Brain pericyte (primary cell): ENCODE measurements around the gene ATP6V0A1.
"Not testable (repeated sequence)": the region's sequence is repeated elsewhere in the genome, so short reads cannot be mapped to it uniquely, and the experiment has no call there.

Experiments
- DNase-seq: peaks from one replicate; pipeline ENCODE4 v3.0.0-alpha.2; 2012; ENCODE audit warnings: low read depth, low spot score

The ATP6V0A1 gene

GRCh38 chr17:42476411-42476810 lies 17.7 kb downstream of the ATP6V0A1 start:
- no peak for DNase-seq

GRCh38 chr17:42477173-42477572 lies 18.5 kb downstream of the ATP6V0A1 start:
- DNase-seq: no peak

GRCh38 chr17:42477824-42478223 lies 19.1 kb downstream of the ATP6V0A1 start:
- not testable (repeated sequence) for DNase-seq

GRCh38 chr17:42484304-42484703 lies 25.6 kb downstream of the ATP6V0A1 start:
- DNase-seq: no peak

- no peak for DNase-seq
Observed at GRCh38 chr17:42485680-42486079, 27.0 kb downstream of the ATP6V0A1 start.

GRCh38 chr17:42488032-42488431 lies 29.4 kb downstream of the ATP6V0A1 start:
- no peak for DNase-seq

- no peak for DNase-seq
Observed at GRCh38 chr17:42493319-42493718, 34.6 kb downstream of the ATP6V0A1 start.

- no peak for DNase-seq
Observed at GRCh38 chr17:42494673-42495072, 36.0 kb downstream of the ATP6V0A1 start.

- DNase-seq: no peak
Observed at GRCh38 chr17:42498828-42499227, 40.1 kb downstream of the ATP6V0A1 start.

- no peak for DNase-seq
Observed at GRCh38 chr17:42502091-42502490, 43.4 kb downstream of the ATP6V0A1 start.

- DNase-seq: no peak
Observed at GRCh38 chr17:42502926-42503325, 44.2 kb downstream of the ATP6V0A1 start.

- DNase-seq: no peak
Observed at GRCh38 chr17:42507671-42508070, 49.0 kb downstream of the ATP6V0A1 start.

- no peak for DNase-seq
Observed at GRCh38 chr17:42508426-42509165, 49.9 kb downstream of the ATP6V0A1 start.

GRCh38 chr17:42509409-42509808 lies 50.7 kb downstream of the ATP6V0A1 start:
- DNase-seq: no peak

GRCh38 chr17:42509841-42510240 lies 51.2 kb downstream of the ATP6V0A1 start:
- no peak for DNase-seq

- no peak for DNase-seq
Observed at GRCh38 chr17:42512246-42512645, 53.6 kb downstream of the ATP6V0A1 start.

GRCh38 chr17:42512733-42513251 lies 54.1 kb downstream of the ATP6V0A1 start:
- DNase-seq: no peak

- DNase-seq: no peak
Observed at GRCh38 chr17:42513686-42514085, 55.0 kb downstream of the ATP6V0A1 start.

GRCh38 chr17:42514279-42514678 lies 55.6 kb downstream of the ATP6V0A1 start:
- DNase-seq: no peak

GRCh38 chr17:42514867-42515266 lies 56.2 kb downstream of the ATP6V0A1 start:
- DNase-seq: no peak

- DNase-seq: peak; percentile 56
Observed at GRCh38 chr17:42517516-42517915, 58.8 kb downstream of the ATP6V0A1 start.

- peak; percentile 41 for DNase-seq
Observed at GRCh38 chr17:42518046-42518754, 59.5 kb downstream of the ATP6V0A1 start.
